Activated T-cell treated with anti-CD3 and anti-CD28 coated beads for 1 hour (primary cell): Measurements from ENCODE around the gene RND1.

Source experiments
- DNase-seq: peaks from one replicate; pipeline ENCODE4 v3.0.0-alpha.2; 2020; ENCODE audit warnings: low read depth

RND1 gene

GRCh38 chr12:48810903-48811431 lies 54.7 kb downstream of the RND1 start:
- DNase-seq: no peak

GRCh38 chr12:48807981-48808380 lies 57.7 kb downstream of the RND1 start:
- no peak for DNase-seq
